Measurements from ENCODE around the gene THOP1. TPM values are rescaled to one million over a fixed set of nuclear protein-coding genes. Genes with fewer than 3 reads are reported as not detected.

The THOP1 gene
- total RNA-seq, 1 experiment from 2014 or later: 134 TPM

DNA sequence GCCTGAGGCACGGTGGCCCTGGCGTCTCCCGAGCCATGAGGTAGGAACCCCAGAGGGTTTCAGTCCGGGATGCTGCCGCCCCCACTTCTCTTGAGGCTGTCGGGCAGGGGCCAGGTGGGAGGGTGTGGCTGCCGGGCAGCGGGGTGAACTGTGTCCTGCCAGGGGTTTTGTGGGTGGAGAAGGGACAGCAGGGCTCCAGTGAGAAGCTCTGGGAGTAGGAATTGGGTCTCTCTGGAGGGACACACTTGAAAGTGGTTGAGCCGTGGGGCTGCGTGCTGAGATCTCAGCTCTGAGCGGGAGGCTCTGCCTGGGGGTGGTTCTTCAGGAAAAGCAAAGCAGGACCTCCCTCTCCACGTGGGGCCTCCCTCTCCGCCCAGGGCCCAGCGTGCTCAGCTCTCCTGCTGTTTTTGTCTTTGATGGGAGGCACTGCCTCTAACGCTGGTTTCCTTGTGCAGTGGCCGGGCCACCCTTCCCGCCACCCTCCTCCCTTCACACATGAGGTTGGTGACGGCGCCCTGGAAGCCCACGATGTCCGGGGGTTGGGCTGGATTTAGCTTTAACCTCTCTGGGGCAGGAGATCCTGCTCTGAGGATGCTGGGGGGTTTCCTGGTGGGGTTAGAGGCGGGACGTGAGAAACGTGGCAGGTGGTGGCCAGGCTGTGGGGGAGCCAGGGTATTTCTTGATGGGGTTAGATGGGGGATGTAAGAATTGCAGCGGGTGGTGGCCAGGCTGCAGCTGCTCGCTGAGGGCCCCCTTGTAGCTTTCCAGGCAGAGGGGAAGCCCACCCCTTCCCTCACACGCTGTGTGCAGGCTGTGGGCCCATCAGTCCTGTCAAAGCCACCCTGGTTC is 19.1 kb downstream of the THOP1 start:
- no peak for DNase-seq (ENCODE audit: low read depth)

DNA sequence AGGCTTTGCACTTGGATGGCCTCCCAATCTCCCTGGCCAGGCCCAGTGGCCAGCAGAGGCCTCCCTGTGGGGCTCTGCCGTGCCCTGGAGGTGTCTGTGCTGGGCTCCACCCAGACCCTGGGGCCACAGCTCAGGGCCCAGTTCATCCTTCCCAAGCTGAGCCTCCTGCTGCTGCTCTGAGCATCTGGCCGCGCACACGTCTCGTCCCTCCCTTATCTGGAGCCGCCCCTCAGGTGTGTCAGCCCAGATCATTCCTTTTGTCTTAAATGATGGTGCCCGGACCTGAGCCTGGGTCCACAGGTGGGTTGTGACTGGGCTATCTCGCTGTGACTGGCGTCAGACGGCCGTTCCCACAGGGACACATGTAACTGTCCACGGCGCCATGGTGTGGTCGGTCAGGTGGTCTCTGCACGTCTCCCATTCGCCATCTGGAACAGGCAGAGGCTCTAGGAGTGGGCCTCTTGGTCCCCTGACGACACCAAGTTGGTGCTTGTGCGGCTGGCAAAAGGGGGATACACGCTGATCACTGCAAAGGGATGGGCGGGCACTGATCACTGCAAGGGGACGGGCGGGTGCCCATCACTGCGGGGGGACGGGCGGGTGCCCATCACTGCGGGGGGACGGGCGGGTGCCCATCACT is 20.1 kb downstream of the THOP1 start:
- DNase-seq (ENCODE audit: low read depth): no peak

DNA sequence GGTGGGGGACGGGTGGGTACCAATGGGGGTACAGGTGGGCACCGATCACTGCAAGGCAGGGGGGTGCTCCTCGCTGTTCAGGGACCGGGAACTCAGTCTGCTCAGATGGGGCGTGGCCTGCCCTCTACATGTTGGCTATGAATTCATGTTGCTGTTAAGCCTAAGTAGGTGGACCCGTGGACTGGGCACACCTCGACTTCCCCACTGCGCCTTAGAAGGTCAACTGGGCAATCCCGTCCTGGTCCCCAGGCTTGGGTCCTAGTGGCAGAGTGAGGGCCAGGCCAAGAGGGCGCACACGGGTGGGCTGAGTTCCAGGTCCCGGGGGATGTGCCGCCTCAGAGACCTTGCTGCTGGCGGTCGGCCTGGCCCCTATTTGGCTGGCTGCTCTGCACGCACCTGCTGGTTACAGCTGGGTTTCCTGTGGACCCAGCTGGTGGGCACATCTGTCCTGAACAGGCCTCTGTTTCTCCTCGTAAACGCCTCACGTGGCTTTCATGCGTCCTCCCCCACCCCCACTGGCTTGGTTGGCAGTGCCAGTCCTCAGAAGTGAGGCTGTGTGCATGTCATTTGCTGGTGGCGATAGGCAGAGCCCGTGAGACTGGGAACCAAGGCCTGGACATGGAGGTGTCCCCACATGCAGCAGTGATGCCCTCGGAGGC is 20.8 kb downstream of the THOP1 start:
- no peak for DNase-seq (ENCODE audit: low read depth)

GRCh38 chr19:2806736-2807378 is 21.6 kb downstream of the THOP1 start:
- no peak for DNase-seq (ENCODE audit: low read depth)

GRCh38 chr19:2807379-2808128 is 22.3 kb downstream of the THOP1 start:
- DNase-seq (ENCODE audit: low read depth): no peak

DNA sequence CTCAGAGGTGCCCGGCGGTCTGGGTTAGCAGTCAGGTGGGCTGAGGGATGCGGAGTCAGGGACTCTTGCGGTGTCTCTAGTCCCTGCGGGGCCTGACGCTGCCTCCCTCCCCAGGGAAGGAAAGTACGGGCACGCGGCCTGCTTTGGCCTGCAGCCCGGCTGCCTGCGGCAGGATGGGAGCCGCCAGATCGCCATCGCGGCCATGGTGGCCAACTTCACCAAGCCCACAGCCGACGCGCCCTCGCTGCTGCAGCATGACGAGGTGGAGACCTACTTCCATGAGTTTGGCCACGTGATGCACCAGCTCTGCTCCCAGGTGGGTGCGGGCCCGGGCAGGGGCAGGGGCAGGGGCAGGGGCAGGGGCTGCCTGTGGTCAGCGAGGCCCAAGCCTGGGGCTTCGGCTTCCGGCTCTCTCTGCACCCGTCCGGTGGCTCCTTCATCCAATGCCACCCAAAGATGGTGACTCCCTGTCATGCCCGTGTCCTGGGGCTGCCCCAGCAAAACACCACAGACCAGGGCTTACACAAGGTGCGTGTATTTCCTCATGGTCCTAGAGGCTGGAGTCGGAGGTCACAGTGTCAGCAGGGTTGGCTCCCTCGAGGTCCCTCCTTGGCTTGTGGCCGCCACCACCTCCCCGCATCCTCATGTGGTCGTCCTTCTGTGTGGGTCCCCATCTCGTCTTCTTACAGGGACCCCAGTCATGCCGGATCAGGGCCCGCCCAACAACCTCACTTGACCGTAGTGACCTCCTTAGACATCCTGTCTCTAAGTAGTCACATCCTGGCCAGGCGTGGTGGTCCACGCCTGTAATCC is 23.0 kb downstream of the THOP1 start:
- DNase-seq (ENCODE audit: low read depth): no peak

GRCh38 chr19:2809387-2810140 is 24.3 kb downstream of the THOP1 start:
- DNase-seq (ENCODE audit: low read depth): no peak

DNA sequence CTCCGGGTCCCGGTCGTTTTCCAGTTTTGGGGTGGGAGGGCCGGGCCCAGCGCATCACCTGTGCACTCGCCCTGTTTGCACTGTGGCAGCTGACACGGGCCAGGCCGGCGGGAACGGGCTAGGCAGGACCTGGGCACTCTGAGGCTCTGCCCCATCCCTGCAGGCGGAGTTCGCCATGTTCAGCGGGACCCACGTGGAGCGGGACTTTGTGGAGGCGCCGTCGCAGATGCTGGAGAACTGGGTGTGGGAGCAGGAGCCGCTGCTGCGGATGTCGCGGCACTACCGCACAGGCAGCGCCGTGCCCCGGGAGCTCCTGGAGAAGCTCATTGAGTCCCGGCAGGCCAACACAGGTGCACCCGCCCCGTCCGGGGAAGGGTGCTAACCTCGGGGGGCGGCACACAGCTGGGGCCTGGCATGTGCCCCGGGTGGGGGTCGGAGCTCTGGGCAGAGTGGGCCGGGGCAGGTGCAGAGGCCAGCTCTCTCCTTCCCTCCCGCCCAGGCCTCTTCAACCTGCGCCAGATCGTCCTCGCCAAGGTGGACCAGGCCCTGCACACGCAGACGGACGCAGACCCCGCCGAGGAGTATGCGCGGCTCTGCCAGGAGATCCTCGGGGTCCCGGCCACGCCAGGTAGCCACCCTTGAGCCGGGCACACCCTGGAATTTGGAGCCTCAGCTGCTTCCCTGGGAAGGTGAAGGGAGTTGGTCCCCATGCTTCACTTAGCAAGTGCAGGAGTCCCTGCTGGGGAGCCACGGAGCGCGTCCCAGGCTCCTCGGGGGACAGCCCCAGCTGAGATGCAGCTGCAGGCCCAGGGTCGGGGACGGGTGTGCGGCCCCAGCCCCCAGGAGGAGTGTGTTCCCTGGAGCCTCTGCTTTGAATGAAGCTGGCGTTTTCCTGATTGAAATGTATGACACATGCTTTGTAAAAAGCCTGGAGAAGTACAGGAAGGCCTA is 25.1 kb downstream of the THOP1 start:
- no peak for DNase-seq (ENCODE audit: low read depth)

DNA sequence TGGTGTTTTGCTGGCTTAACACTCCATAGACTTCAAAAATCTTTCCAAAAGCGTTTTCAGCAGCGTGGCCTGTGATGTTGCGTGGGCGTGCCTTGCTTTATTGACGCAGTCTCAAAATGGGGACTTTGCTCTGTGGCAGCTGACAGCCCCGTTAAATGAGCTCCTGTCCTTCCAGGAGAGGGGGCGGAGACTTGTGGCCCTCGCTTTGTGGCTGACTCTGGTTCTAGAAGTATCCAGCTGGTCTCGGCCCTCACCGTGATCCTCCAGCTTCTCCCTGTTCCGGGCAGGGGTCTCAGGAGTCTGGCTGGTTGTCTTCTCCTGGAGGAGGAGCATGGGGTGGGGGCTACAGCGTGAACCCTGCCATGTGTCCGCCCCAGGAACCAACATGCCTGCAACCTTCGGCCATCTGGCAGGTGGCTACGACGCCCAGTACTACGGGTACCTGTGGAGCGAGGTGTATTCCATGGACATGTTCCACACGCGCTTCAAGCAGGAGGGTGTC is 26.0 kb downstream of the THOP1 start:
- no peak for DNase-seq (ENCODE audit: low read depth)

DNA sequence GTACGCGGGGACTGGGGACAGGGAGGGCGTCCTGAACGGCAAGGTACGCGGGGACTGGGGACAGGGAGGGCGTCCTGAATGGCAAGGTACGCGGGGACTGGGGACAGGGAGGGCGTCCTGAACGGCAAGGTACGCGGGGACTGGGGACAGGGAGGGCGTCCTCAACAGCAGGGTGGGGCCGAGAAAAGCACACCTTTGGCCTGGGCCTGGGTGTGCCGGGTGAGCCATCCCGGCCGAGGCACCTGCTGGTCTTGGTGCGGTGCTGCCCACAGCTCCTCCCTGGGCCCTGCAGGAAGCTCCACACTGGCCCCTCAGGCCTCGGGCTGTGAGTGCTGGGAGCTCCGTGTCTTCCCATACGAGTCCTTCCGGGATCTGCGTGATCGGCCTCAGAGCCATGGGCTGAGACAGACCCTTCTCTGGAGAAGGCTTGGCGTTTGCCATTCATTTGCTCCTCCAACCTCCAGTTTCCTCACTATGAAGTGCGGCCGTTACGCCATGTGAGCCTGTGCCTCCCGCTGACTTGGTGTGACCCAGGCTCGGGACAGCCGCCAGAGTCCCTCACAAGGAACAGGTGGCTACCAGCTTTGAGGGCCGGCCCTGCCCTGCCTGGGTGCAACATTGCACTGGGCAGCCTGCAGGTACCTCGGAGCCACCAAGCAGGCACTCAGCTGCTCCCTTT is 26.6 kb downstream of the THOP1 start:
- DNase-seq (ENCODE audit: low read depth): no peak

DNA sequence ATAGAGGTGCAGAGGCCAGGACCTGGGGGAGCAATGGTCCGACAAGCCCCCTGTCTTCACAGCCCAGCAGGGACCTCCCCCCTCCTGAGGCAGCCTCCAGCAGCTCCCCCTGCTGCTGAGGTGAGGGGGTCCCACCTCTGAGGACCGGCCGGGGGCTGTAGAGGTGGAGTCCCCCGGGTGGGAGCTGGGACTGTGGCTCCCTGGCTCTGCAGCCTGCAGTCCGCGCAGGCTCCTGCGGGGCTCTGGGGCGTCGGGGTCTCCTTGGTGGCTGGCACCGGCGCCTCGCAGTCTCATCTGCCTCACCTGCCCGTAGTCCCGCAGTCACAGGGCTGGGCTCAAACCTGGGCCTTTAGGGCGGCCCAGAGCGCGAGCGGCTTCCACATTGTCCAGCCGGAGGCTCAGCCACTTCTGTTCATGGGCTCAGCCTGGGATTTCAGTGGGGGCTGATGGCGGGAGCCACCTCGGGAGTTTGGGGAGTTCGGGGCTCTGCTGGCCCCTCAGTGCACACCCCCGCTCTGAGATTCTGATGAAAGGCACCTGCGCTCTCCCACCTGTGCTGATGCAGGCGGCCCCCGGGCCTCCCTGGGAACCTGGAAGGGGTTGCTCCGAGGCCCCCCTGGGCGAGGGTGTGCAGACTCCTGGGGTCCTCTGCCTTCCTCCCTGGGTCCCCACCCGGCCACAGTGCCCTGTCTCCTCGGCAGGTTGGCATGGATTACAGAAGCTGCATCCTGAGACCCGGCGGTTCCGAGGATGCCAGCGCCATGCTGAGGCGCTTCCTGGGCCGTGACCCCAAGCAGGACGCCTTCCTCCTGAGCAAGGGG is 27.3 kb downstream of the THOP1 start:
- DNase-seq (ENCODE audit: low read depth): no peak

- DNase-seq (ENCODE audit: low read depth): no peak
Observed at GRCh38 chr19:2813235-2814160, 28.2 kb downstream of the THOP1 start.

DNA sequence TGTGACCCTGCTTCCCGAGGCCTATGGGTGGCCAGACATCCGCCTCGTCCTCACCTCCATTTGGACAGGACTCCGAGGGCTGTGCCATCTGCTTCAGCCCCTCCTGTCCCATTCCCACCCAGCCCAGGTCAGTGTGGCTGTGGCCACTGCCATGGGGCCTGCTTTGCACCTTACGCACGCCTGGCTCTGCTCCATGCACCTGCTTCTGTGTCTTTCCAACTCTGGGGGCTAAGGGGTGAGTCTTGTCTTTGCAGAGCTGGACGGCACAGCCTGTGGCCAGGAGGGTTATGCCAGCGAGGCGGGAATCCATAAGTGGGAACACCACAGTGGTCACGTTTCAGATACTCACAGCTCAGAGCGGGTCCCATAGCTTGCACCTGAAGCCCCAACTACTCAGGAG is 29.1 kb downstream of the THOP1 start:
- no peak for DNase-seq (ENCODE audit: low read depth)

DNA sequence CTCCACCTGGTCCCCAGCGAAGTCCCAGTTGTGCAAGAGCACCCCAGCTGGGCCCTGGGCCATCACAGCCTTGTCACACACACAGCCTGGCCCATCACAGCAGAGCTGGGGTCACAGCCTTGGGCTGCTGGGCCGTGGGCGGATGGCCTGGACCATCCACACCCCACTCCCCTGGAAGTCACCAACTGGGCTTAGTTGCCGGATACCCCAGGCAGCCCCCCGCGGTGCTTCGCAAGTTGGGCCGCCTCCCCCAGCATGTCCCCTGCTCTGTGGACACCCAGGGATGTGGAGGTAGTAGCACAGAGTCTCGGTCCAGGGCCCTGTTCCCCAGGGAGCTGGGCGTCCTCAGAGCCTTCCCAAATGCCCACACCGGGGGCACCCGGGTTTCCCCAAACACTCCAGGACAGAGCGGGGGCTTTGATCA is 29.9 kb downstream of the THOP1 start:
- no peak for DNase-seq (ENCODE audit: low read depth)

DNA sequence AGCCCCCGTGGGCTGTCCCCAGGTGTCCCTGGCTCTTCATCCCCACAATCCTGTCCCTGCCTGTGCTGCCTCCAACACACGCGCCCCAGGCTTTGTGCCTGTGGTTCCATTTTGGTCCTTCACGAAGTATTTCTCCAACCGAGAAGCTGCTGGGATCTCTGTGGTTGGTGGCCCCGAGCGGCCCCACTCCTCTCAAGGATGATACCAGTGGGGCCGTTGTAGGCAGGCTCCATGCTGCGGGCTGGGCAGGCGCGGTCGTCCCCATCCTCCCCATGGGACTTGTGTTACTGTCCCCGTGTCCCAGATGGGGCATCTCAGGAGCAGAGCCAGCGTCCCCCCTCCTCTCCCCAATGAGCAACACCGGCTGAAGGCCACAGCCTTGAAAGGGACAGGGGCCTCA is 30.6 kb downstream of the THOP1 start:
- DNase-seq (ENCODE audit: low read depth): no peak

- no peak for DNase-seq (ENCODE audit: low read depth)
Observed at GRCh38 chr19:2816641-2817040, 31.3 kb downstream of the THOP1 start.

Measured in M059J (cell line).